Nucleus accumbens (tissue), 56 donors: ENCODE results near the gene TDRD3.
A peak's percentile ranks its signal among the peaks of the same experiment; 100 is the strongest.

Source experiments
- DNase-seq, 56 donors: peaks; one replicate each; lab custom pipeline; 2025; lab: John Stamatoyannopoulos, UW

Gene TDRD3

GRCh38 chr13:60562096-60562780, 165.2 kb downstream of the TDRD3 start:
- no peak for DNase-seq

- DNase-seq = no peak
Observed at GRCh38 chr13:60571571-60571970, 174.6 kb downstream of the TDRD3 start.

GRCh38 chr13:60572003-60572798, 175.2 kb downstream of the TDRD3 start:
- DNase-seq = no peak

- no peak for DNase-seq
Observed at GRCh38 chr13:60572855-60573254, 175.8 kb downstream of the TDRD3 start.

- no peak for DNase-seq
Observed at GRCh38 chr13:60574735-60575134, 177.7 kb downstream of the TDRD3 start.

GRCh38 chr13:60575142-60575541, 178.1 kb downstream of the TDRD3 start:
- no peak for DNase-seq

GRCh38 chr13:60577761-60578160, 180.7 kb downstream of the TDRD3 start:
- DNase-seq = no peak

GRCh38 chr13:60583196-60583888, 186.3 kb downstream of the TDRD3 start:
- no peak for DNase-seq

GRCh38 chr13:60583911-60584753, 187.1 kb downstream of the TDRD3 start:
- DNase-seq = peak in 17 of 56 donors; percentile 3 to 55 (median 12)

GRCh38 chr13:60584976-60585375, 188.0 kb downstream of the TDRD3 start:
- DNase-seq = peak in 24 of 56 donors; percentile 2 to 55 (median 12)

- peak in 14 of 56 donors; percentile 3 to 39 (median 20) for DNase-seq
Observed at GRCh38 chr13:60590800-60591747, 194.1 kb downstream of the TDRD3 start.

GRCh38 chr13:60603049-60603448, 206.0 kb downstream of the TDRD3 start:
- no peak for DNase-seq

- no peak for DNase-seq
Observed at GRCh38 chr13:60604058-60604457, 207.0 kb downstream of the TDRD3 start.

GRCh38 chr13:60608954-60609353, 211.9 kb downstream of the TDRD3 start:
- DNase-seq = no peak

- DNase-seq = no peak
Observed at GRCh38 chr13:60611523-60611922, 214.5 kb downstream of the TDRD3 start.

GRCh38 chr13:60612593-60612992, 215.6 kb downstream of the TDRD3 start:
- no peak for DNase-seq

- DNase-seq = no peak
Observed at GRCh38 chr13:60613080-60613479, 216.1 kb downstream of the TDRD3 start.

GRCh38 chr13:60617991-60618733, 221.1 kb downstream of the TDRD3 start:
- peak in 8 of 56 donors; percentile 1 to 34 (median 12) for DNase-seq
